Osteocyte (in vitro differentiated cells): Measurements from ENCODE around the gene CACNA2D2. TPM values are rescaled to one million over a fixed set of nuclear protein-coding genes. Genes with fewer than 3 reads are reported as not detected.

ENCODE experiments used
- DNase-seq: peaks from one replicate; pipeline ENCODE4 v3.0.0; 2021; ENCODE audit warnings: mixed read lengths; ENCODE audit not compliant: unreplicated experiment; ENCODE audit errors: extremely low spot score
- H3K27ac Mint-ChIP-seq: one replicate; pipeline ENCODE4 v1.8.0; 2021; ENCODE audit warnings: mild to moderate bottlenecking, mixed read lengths; ENCODE audit not compliant: unreplicated experiment
- H3K27me3 Mint-ChIP-seq: one replicate; pipeline ENCODE4 v1.8.0; 2021; ENCODE audit warnings: mixed read lengths; ENCODE audit not compliant: unreplicated experiment
- H3K36me3 Mint-ChIP-seq: one replicate; pipeline ENCODE4 v1.8.0; 2021; ENCODE audit warnings: mixed read lengths; ENCODE audit not compliant: unreplicated experiment
- H3K4me1 Mint-ChIP-seq: one replicate; pipeline ENCODE4 v1.8.0; 2021; ENCODE audit warnings: mixed read lengths; ENCODE audit not compliant: unreplicated experiment
- H3K4me3 Mint-ChIP-seq: one replicate; pipeline ENCODE4 v1.8.0; 2021; ENCODE audit warnings: mild to moderate bottlenecking, moderate library complexity, mixed read lengths; ENCODE audit not compliant: unreplicated experiment
- H3K9me3 Mint-ChIP-seq: one replicate; pipeline ENCODE4 v1.8.0; 2021; ENCODE audit warnings: mixed read lengths; ENCODE audit not compliant: unreplicated experiment
- total RNA-seq: library from RNA; stranded (reverse); gene quantifications from 2 replicates; pipeline ENCODE4 v1.2.1, GENCODE V29; 2021
- TF ChIP-seq, protein P1 (sequence below): fragments of 200-600 bp; sonication (generic); IDR thresholded peaks from 2 replicates; pipeline ENCODE4 v1.5.0; 2021; ENCODE audit warnings: antibody characterized with exemption, mild to moderate bottlenecking, moderate library complexity

Gene CACNA2D2
- total RNA-seq, 1 donor from 2014 or later, result 0.27 TPM

DNA sequence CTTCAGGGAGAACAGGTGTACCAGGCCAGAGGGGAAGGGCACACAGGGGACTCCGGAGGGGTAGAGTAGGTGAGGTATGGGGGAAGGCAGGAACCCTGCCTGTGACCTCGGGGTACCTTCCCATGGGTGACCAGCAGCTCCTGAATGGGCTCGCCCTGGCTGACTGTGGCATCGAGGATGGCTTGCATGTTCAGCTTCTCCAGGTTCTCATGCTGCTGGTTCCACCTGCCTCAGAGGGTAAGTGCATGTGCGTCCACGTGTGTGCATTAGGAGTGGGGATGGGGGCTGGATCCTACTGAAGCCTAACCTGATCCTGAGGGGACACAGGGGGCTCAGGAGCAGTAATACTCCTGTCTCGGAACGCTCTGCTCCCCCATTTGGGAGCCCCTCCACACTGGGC, 158.4 kb downstream of the CACNA2D2 start:
- Mint-ChIP-seq H3K4me1 (peaks cover 15% of the 10 kb centered on the region), H3K36me3 (no peaks in the 10 kb centered on the region), H3K9me3 (no peaks in the 10 kb centered on the region), H3K27me3 (no peaks in the 10 kb centered on the region), H3K4me3 (peak overlapping the region; percentile 64), H3K27ac (no peak overlapping the region)
- TF ChIP-seq, protein P1, sequence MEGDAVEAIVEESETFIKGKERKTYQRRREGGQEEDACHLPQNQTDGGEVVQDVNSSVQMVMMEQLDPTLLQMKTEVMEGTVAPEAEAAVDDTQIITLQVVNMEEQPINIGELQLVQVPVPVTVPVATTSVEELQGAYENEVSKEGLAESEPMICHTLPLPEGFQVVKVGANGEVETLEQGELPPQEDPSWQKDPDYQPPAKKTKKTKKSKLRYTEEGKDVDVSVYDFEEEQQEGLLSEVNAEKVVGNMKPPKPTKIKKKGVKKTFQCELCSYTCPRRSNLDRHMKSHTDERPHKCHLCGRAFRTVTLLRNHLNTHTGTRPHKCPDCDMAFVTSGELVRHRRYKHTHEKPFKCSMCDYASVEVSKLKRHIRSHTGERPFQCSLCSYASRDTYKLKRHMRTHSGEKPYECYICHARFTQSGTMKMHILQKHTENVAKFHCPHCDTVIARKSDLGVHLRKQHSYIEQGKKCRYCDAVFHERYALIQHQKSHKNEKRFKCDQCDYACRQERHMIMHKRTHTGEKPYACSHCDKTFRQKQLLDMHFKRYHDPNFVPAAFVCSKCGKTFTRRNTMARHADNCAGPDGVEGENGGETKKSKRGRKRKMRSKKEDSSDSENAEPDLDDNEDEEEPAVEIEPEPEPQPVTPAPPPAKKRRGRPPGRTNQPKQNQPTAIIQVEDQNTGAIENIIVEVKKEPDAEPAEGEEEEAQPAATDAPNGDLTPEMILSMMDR, result no peak
- DNase-seq, result no peak

DNA sequence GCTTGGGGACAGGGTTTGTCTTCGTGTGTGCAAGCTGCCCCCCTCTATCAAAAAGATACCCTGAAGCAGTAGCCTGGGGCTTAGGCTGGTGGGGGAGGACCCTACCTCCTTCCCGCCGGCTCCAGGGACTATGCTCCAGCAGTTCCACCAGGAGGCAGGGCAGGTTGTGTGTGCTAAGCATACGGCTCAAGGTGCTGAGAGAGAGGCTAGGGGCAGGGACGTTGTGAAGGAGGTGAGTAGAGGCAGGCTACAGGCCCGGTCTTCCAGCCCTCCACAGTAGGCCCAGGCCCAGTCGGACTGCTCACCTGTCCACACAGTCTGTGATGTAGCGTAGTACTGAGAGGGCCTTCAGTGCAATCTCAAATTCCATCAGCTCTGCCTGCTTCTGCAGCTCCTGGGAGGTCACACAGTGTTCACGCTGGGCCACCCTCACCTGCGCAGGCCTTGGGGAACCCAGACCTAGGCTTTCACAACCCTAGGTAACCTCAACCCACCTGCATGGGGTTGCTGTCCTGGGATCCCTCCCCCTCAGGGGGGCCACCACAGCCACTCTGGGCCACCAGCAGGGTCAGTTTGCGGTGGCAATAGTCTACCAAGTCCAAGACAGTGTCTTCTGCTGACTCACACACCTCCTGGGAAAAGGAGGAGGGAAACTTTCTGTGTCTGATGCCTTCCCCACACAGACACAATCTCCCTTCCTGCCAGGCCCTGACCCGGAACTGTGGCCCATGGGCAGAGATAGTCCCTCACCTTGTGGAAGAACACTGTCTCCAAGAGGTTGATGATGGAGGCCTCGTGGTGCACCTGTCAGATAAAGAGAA, 160.4 kb downstream of the CACNA2D2 start:
- H3K27ac Mint-ChIP-seq, result no peak overlapping the region
- no peaks in the 10 kb centered on the region for H3K36me3 Mint-ChIP-seq
- no peak for DNase-seq
- H3K4me3 Mint-ChIP-seq, result no peak overlapping the region
- H3K9me3 Mint-ChIP-seq, result no peaks in the 10 kb centered on the region
- no peaks in the 10 kb centered on the region for H3K27me3 Mint-ChIP-seq
- H3K4me1 Mint-ChIP-seq, result peaks cover 30% of the 10 kb centered on the region
- TF ChIP-seq, protein P1, result no peak

DNA sequence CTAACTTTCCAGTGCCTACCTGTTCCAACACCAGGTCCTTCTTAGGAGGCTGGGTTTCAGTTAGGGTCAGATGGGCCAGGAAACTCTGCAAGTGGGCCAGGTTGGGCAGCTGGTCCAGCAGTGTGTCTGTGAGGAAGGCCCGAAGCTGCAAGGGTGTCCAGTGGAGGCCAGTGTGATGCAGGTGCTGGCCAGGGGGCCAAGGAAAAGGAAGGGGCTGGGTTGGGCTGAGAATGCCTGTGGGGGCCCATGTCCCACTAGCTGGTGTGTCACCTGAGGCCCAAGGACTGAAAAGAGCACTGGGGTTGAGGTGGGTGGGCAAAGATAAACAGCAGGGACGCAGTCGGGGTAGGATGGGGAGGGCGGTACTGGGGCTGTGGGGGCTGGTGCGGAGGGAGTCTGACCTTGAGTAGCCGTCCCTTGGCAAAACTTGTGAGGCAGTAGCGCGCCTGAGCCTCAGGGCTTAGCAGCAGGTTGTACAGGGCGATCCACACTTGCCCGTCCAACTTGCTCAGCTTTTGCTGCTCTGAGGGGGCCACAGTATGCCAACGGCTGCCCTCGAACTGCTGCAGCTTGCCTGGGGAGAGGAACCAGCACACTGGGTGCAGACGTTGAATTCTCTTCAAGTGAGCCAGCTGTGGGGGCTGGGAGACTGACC, 161.3 kb downstream of the CACNA2D2 start:
- no peaks in the 10 kb centered on the region for H3K36me3 Mint-ChIP-seq
- H3K4me1 Mint-ChIP-seq, result peaks cover 30% of the 10 kb centered on the region
- H3K27me3 Mint-ChIP-seq, result no peaks in the 10 kb centered on the region
- TF ChIP-seq, protein P1, result no peak
- H3K27ac Mint-ChIP-seq, result no peak overlapping the region
- DNase-seq, result no peak
- no peaks in the 10 kb centered on the region for H3K9me3 Mint-ChIP-seq
- no peak overlapping the region for H3K4me3 Mint-ChIP-seq

DNA sequence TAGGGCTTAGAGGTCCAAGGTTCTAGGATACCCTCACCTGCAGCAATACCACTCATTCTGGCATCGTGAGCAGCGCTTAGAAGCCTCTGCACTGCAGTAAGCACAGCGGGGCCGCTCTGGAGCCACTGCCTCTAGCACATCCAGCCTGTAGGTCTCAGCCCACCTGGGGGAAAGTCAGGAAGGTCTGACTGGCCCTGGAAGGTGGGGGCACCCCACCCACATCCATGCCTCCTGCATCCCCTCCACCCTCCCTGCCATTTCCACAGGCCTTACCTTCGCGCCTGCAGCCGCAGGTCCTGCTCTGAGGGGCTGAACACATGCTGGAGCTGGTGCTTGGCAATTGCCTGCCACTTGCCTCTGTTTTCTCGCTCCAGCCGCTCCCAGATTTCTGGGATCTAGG, 161.9 kb downstream of the CACNA2D2 start:
- Mint-ChIP-seq H3K4me1 (peaks cover 30% of the 10 kb centered on the region), H3K36me3 (no peaks in the 10 kb centered on the region), H3K27me3 (no peaks in the 10 kb centered on the region), H3K27ac (no peak overlapping the region), H3K4me3 (no peak overlapping the region), H3K9me3 (no peaks in the 10 kb centered on the region)
- TF ChIP-seq, protein P1, result no peak
- no peak for DNase-seq
